Activated CD8-positive, alpha-beta memory T cell treated with anti-CD3 and anti-CD28 coated beads, Interleukin-2, amount 50 U/mL, for 24 hours (primary cell): ENCODE results near the gene PAXX.

Experiments used
- DNase-seq: peaks from one replicate; pipeline ENCODE4 v3.0.0-alpha.2; 2020; ENCODE audit errors: extremely low read depth

Gene PAXX

DNA sequence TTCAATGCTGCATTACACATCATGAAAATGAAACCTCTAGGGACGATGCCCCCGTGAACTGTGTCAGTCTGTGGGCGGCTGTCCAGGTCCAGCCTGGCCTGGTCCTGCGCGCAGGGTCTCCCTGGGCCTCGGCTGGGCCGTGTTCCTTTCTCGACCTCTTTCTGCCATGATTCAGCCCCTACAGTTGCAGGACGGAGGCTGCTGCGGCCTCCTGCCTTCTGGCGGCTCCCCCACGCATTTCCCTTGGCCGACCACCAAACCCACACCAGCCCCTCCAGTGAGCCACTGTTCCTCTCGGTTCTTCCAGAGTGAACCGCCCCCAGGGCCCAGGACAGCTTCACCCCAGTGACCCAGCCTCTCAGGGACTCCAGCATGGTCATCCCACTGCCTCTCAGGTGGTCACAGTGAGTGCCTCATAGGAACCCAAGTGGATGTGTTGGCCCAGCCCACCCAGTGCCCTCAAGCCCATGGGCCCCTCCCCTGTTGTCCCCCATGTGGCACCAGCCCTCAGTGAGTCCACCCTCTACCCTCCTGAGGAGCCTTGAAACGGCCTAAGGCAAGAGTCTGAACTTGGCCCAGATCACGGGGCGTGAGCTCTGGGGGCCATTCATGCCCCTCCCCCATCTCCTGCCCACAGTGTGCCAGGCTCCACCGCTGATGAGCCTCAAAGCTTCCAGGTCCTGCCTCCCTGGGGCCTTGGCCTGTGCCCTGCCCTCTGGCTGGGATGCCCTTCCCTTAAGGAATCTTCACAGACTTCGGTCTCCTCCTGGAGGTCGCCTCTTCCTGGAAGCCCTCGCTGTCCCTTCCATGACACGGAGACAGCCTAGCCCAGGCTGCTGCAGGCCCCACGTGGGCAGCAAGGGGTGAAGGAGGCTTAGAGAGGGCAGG lies 14.1 kb downstream of the PAXX start:
- no peak for DNase-seq

DNA sequence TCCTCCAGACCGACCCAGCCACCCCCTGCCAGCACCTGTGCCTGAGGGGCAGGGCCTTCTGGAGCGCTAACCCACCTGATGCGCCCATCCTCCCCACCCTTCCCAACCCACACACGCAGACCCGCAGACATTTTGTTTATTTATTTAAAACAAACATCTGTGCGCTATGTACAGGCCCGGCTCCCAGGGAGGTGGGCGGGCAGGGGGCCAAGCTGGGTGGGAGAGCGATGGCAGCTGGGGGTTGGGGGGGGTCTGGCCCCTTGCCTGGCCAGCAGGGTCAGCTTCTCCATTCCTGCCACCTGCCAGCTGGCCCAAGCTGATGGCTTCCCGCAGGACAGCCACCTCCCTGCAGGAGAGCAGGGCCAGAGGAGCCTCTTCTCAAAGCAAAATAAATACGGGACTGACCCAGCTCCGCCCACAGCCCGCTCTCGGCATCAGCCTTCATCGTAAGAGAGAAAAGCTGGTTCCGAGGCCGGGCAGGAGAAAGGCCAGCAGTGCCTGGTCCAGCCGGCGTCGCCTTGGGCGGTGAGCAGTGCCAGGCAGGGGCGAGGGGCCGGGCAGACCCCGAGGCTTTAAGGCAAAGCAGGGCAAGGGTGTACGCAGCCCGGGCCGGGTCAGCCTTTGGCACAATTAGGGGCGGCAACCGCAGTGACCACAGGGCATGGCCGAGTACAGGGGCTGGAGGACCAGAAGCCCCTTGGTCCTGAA lies 15.0 kb downstream of the PAXX start:
- no peak for DNase-seq

DNA sequence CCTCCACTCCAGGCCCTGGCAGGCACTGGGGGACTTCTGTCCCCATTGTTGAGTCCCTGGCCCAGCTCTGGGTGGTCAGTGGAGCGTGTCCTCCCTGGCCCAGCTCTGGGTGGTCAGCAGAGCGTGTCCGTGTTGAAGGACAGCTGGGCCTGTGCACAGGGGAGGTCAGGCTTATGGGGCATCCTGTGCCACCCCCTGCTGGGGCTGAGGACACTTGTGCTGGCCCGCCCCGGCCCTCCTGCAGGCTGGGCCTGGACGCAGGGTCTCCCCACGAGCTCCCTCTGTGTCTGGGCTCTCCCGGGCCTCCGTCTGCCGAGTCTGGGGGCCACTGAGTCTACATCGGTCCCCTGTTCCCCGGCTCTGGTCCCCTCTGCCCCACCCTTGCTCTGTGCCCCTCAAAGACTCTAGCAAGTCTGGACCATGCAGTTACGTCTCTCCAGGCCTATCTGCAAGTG lies 15.6 kb downstream of the PAXX start:
- no peak for DNase-seq

DNA sequence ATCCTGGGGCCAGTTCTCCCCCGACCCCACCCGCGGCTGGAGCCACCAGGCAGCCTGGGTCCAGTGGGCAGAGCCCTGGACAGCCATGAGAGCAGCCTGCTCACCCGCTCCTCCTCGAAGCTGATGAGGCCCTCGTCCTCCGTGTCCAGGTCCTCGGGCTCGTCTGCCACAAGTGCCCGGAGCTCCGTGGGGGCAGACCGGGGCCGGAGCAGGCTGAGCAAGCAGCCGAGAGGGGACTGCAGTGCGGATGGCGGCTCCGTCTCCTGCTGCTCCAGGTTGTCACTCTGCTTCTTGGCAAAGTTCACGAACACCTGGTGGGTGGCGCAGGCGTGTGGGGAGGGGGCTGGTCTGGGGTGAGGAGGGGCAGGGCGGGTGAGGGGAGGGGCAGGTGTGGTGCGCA lies 16.1 kb downstream of the PAXX start:
- DNase-seq = no peak

DNA sequence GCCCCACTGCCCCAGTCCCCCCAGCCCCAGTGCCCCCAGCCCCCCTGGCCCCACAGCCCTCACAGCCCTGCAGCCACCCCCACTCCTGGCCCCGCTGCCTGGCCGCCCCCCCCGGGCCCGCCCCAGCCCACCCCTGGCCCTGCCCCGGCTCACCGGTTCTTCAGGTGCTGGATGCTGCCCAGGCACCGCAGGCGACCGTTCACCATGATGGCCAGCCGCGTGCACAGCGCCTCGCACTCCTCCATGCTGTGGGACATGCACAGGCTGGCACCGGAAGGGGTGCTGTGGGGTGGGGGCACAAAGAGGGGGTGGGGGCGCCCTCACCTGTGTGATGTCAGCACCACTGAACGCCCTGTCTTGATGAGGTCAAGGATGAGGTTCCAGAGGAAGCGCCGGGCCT lies 17.0 kb downstream of the PAXX start:
- no peak for DNase-seq

DNA sequence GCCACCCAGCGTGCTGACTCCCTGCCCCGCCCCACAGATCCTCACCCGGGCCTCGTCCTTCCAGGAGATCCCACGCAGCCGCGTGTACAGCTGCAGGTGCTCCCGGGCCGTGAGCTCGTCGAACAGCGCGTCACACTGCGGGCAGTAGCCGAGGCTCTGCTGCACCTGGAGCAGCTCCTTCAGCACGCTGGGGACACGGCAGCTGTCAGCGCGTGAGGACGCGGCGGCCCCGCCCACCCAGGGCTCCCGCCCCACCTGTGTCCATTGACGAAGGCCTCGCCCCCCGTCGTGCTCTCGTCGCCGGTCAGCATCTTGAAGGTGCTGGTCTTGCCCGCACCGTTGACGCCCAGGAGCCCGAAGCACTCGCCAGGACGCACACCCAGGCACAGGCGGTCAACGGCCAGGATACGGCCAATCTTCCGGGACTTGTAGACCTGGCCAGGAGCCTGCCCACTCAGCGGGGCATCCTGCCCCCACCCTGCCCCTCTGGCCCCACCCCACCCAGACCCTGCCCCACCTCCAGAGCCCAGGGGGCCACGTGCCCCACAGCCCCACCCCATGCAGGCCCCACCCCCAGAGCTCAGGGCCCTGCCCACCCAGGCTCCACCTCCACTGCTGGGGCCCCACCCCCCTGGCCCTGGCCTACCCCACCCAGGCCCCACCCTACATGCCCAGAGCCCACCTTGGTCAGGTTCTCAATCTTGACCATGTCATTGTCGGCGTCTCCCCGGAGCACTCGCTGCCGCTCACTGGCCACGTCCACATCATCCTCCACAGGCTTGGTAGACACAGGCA lies 17.9 kb downstream of the PAXX start:
- DNase-seq = no peak

DNA sequence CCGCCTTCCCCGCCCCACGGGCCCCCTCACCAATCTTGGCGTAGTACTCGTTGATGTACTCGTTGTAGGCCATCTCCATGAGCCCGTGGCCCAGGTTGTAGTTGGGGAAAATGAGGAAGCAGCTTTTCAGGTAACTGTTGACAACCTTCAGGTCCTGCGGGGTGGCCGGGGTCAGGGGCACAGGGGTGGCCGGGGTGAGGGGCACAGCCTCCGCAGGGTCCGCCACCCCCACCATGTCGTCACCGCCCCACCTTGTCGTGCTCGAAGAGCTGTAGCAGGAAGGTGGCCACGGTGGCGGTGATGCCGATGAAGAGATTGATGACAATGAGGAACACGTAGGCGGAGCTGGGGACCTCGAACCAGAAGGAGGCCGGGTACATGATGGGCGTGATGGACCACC lies 18.9 kb downstream of the PAXX start:
- DNase-seq = no peak

DNA sequence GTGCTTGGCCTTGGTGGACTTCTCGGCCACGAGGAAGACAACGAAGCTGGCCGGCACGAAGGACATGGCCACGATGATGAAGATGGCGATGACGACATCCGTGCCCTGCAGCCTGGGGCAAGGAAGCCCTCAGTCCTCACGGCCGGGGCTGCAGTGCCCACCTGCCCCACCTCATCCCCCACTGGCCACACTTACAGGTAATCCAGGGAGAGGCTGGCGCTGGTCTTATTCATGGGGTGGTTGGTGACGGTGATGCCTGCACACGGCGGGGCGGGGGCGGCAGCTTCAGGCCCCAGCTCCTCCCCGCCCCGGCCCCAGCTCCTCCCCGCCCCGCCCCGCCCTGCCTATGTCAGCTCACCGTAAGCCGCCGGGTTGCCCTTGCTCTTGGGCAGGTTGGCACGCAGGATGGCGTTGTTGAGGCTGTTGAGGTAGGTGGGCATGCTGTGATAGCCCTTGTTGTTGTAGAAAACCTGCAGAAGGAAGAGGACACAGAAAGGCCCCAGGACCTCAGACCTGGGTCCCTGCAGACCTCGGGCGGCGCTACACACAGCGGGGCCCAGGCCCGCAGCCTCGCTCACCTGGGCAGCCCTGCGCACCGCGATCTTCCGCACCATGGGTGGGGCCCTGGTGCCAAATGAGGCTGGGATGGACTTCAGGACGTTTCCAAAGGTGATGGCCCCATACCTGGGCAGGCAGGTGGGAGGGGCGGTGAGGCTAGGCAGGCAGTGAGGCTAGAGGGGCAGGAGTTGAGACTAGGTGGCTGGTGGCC lies 19.9 kb downstream of the PAXX start:
- no peak for DNase-seq

DNA sequence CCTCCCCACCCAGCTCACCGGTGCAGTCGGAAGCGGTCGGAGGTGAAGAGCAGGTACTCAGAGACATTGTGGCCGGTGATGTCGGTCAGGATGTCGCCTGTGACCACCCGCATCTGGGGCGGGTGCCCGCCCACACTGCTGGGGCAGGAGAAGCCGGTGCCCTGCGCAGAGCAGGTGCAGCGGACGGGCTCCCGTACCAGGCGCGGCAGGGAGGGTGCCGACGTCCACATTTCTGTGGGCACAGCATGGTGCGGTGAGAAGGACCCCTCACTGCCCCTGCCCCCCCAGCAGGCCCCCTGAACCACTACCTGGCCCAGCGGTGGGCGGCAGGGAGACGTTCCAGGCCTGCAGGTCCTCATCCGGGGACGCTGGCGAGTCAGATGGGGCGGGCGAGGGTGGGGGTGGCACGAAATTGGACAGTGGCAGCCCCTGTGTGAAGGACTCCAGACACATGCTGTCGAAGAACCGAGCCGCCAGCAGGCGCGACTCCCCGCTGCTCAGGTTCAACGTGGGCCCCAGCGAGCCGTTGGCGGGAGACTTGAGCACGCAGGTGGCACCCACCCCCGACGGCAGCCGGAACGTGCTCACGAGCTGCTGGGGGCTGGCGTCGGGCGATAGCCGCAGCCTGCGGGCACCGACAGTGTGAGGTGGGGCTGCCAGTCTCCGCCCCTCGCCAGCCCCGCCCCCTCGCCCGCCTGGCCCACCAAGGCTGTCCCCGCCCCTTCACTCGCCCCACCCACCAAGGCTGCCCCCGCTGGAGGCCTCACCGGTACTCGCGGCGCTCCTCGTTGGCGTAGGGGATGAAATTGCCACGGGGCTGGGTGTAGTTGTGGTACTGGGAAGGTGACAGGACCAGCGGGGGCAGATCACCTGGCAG lies 20.7 kb downstream of the PAXX start:
- DNase-seq = no peak

DNA sequence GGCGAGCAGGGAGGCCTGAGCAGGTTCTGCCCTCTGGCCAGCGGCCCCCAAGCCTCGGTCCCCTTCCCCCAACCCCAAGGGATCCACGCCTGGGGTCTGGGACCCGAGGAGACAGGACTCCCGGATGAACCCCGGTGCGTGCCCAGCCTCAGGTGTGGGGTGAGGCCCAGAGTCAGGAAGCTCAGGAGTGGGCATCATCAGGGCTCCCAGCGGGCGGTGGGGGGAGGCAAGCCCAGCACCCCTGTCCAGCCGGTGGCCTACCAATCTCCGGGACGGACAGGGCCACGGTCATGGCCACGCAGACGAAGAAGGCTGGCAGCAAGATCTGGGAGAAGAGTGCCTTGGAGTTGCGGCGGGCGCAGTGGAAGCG lies 21.3 kb downstream of the PAXX start:
- no peak for DNase-seq

DNA sequence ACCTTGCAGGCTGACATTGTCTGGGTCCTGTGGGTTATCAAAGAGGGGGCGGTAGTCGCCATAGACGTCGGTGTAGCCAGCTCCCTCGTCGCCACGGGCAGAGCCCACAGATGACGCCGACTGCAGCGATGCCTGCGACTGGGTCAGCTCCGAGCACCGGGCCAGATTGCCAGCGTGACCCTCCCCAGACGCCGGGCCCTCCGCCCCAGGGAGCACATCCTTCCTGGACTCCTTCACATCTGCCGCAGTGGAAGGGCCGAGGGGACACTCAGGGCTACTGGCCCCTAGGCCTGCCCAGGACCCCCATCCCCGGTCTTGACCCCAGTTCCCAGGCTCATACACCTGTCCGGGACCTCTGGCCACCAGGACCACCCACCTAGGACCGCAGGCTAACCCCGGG lies 21.9 kb downstream of the PAXX start:
- DNase-seq = no peak

DNA sequence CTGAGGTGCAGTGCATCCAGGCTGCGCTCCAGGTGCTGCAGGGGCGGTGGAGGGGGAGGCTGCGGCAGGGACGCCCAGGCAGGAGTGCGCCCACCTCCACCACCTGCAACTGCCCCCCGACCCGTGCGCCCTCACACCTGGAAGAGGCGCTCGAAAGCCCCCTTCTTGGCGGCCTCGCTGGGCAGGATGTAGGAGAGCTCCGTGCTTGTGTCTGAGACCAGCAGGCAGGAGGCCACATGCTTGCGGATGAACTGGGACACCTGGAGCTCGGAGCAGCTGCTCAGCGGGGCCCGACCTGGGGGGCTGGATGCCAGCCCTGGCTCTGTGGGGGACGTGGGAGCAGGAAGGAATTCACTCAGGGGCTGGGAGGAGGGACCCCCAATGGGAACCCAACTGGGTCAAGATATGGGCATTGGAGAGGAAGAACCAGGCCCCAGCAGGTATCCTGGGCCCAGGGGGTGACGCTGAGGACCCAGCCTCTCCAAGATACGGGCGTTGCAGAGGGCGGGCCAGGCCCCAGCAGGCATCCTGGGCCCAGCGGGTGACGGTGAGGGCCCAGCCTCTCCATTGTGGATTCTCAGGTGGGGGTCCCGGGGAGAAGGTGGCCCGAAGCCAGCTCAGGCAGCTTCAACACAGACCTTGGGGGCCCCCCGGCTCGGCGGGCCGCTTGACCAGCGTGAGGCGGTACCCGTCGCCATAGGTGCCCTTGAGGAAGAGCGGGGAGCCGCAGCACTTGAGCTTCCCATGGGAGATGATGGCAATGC lies 22.7 kb downstream of the PAXX start:
- no peak for DNase-seq

DNA sequence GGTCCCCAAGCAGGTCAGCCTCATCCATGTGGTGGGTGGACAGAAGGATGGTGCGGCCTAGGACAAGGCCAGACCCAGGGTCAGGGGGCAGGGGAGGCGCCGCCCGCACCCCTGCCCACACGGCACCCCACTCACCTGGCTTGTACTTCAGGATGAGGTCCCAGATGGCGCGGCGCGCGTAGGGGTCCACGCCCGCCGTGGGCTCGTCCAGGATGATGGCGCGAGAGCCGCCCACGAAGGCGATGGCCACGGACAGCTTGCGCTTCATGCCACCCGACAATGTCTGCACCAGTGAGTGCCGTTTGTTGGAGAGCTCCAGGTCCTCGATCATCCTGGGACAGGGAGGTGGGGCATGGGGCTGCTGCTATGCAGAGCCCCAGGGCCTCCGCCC lies 23.3 kb downstream of the PAXX start:
- no peak for DNase-seq

DNA sequence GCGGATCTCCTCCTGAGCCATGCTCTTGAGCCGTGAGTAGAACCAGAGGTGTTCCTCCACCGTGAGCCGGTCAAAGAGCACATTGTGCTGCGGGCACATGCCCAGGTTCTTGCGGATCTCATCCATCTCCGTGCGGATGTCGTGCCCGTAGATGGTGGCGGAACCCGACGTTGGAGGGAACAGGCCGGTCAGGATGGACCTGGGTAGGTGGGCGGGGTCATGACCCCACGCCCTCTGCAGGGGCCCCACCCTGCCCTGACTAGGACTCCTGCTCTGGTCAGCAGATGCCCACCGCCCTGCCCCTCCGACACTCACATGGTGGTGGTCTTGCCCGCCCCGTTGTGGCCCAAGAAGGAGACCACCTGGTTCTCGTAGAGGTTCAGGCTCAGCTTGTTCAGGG lies 23.8 kb downstream of the PAXX start:
- no peak for DNase-seq

DNA sequence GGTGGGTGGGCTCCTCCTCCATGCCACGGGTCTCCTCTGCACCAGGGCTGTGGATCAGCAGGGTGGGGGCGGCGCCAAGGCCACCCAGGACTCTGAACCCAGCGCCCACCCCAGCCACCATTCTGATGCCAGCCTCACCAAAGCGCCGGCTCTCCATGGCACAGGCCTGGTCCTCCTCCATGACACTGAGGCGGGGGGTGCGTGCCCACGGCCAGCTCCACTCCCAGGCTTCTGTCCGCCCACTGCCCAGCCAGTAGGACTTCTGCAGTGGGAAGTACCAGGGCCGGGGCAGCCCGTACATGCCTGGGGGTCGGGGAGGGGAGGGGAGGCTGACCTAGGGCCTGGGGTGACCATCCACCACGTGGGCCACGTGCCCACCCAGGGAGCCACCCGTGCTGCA lies 24.2 kb downstream of the PAXX start:
- DNase-seq = no peak

DNA sequence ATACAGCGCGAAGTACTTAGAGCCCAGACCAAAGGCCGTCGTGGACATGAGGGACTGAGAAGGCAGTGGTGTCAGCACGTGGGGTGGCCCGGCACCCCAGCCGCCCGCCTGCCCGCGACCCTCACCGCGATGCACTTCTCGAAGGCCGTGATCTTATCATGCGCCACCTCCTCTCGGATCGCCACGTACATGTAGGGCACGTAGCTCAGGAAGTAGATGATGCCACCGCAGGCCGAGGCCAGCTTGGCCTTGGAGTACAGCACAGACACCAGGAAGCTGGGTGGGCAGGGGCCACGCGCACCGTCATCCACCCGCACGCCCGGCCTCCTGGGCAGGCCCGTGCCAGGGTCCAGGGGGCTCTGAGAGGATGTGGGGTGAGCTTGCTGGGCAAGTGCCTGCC lies 24.8 kb downstream of the PAXX start:
- no peak for DNase-seq

DNA sequence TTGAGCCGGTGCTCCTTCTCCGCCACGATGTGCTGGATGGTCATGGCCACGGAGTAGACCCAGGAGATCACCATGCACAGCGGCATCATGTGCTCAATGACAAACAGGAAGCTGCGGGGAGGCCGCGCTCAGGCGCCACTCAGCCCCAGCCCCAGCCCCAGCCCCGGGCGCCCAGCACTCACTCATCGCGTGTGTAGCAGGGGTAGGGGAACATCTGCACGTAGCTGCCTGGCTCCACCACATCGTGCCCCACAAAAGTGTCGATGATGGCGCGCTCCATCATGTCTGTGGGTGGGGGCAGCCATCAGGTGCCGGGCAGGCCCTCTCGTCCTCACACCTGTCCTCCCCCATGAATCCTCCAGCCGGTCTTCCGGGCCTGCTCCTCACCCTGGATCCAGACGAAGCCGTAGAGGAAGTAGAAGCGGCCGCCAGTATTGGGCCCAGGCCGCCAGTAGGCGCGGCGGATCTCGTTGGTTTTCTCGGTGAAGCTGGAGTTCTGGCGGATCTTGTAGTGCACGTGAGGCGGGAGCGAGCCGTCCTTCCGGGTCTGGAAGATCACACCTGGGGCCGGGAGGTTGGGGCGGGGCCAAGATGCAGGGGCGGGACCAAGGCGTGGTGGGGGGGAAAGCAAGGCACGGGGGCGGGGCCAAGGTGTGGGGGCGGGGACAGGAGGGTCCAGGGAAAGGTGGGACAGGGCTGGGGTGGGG lies 25.7 kb downstream of the PAXX start:
- DNase-seq = no peak

DNA sequence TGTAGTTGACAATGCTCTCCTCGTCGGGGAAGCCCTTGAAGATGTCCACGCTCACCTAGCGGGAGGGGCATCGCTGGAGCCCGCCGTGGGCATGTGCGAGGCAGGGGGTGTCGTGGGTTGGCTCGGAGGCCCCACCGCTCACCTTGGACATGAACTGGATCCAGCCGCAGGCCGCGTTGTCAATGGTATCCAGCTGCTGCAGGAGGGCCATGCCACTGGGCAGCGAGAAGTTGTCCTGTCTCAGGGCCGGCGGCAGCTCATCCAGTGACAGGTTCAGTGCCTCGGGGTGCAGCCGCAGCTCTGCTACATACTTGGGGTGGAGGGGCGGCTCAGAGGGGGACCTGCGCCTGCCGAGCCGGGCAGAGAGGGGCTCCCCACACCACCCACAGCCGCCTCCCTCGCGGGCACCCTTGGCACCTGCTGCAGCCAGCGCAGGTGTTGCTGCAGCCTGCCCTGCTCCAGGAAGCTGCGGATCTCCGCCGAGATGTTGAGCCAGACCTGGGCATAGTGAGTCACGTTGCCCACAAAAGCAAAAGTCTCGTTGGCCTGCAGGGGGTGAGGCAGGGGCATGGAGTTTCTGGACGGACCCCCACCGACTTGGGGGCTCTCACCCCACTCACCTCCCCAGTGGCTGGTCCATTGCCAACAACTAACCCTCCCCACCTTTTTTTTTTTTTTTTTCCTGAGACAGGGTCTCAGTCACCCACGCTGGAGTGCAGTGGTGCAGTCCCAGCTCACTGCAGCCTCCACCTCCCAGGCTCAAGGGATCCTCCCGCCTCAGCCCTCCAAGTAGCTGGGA lies 26.7 kb downstream of the PAXX start:
- DNase-seq = no peak
